H9 (cell line): ENCODE data around the gene SLX4IP. TPM values are rescaled to one million over a fixed set of nuclear protein-coding genes. Genes with fewer than 3 reads are reported as not detected.

Experiments
- DNase-seq: peaks from one replicate; pipeline ENCODE4 v3.0.0-alpha.2; 2017
- H2AFZ ChIP-seq: one replicate; pipeline ENCODE4 v1.6.1; 2013; ENCODE audit warnings: mild to moderate bottlenecking, low read length, control low read depth, moderate library complexity
- H2AK5ac ChIP-seq: 2 replicates; pipeline ENCODE4 v1.6.1; 2013; ENCODE audit warnings: low read length, control low read depth, mixed read lengths; ENCODE audit not compliant: insufficient read length
- H2BK120ac ChIP-seq: one replicate; pipeline ENCODE4 v1.6.1; 2013; ENCODE audit warnings: low read depth, mild to moderate bottlenecking, low read length, control low read depth, inconsistent platforms; ENCODE audit not compliant: poor library complexity, severe bottlenecking
- H2BK12ac ChIP-seq: 2 replicates; pipeline ENCODE4 v1.6.1; 2013; ENCODE audit warnings: low read length, control low read depth, mixed read lengths, low read depth; ENCODE audit not compliant: insufficient read length
- H2BK15ac ChIP-seq: 2 replicates; pipeline ENCODE4 v1.6.1; 2013; ENCODE audit warnings: low read depth, low read length, control low read depth
- H2BK20ac ChIP-seq: one replicate; pipeline ENCODE4 v1.6.1; 2013; ENCODE audit warnings: low read depth, mild to moderate bottlenecking, low read length, control low read depth, inconsistent platforms; ENCODE audit not compliant: poor library complexity, severe bottlenecking
- H2BK5ac ChIP-seq: 2 replicates; pipeline ENCODE4 v1.6.1; 2013; ENCODE audit warnings: low read length, control low read depth, mixed read lengths; ENCODE audit not compliant: insufficient read length
- H3K14ac ChIP-seq: 2 replicates; pipeline ENCODE4 v1.6.1; 2013; ENCODE audit warnings: low read length, control low read depth; ENCODE audit not compliant: insufficient read depth
- H3K18ac ChIP-seq: 2 replicates; pipeline ENCODE4 v1.6.1; 2013; ENCODE audit warnings: low read depth, mild to moderate bottlenecking, mixed read lengths, low read length, control low read depth; ENCODE audit not compliant: insufficient read length
- H3K23ac ChIP-seq: 2 replicates; pipeline ENCODE4 v1.6.1; 2013; ENCODE audit warnings: low read length, control low read depth, mixed read lengths, low read depth; ENCODE audit not compliant: insufficient read length
- H3K23me2 ChIP-seq: 2 replicates; pipeline ENCODE4 v1.6.1; 2013; ENCODE audit warnings: low read depth, mild to moderate bottlenecking, mixed read lengths, low read length, control low read depth; ENCODE audit not compliant: insufficient read length, poor library complexity, severe bottlenecking
- H3K27ac ChIP-seq: 2 replicates; pipeline ENCODE4 v1.5.1; 2013; ENCODE audit warnings: low read length, control low read depth, mixed read lengths, low read depth; ENCODE audit not compliant: insufficient read length
- H3K27me3 ChIP-seq: 2 replicates; pipeline ENCODE4 v1.6.1; 2013; ENCODE audit warnings: low read length, control low read depth, inconsistent platforms; ENCODE audit not compliant: insufficient read depth
- H3K4ac ChIP-seq: 2 replicates; pipeline ENCODE4 v1.6.1; 2013; ENCODE audit warnings: low read depth, mild to moderate bottlenecking, control low read depth, inconsistent platforms, low read length, moderate library complexity
- H3K4me1 ChIP-seq: 2 replicates; pipeline ENCODE4 v1.6.1; 2013; ENCODE audit warnings: low read length, control low read depth, inconsistent platforms; ENCODE audit not compliant: insufficient read depth
- H3K4me2 ChIP-seq: 2 replicates; pipeline ENCODE4 v1.6.1; 2013; ENCODE audit warnings: low read length, control low read depth, mixed read lengths; ENCODE audit not compliant: insufficient read length, insufficient read depth
- H3K56ac ChIP-seq: 2 replicates; pipeline ENCODE4 v1.6.1; 2013; ENCODE audit warnings: low read depth, mild to moderate bottlenecking, mixed read lengths, low read length, control low read depth; ENCODE audit not compliant: insufficient read length
- H3K79me1 ChIP-seq: 2 replicates; pipeline ENCODE4 v1.6.1; 2013; ENCODE audit warnings: low read depth, mild to moderate bottlenecking, moderate library complexity, low read length, control low read depth, inconsistent platforms; ENCODE audit not compliant: insufficient read depth, poor library complexity, severe bottlenecking
- H3K79me2 ChIP-seq: 2 replicates; pipeline ENCODE4 v1.6.1; 2013; ENCODE audit warnings: low read length, control low read depth, inconsistent platforms; ENCODE audit not compliant: insufficient read depth
- H3K9ac ChIP-seq: 2 replicates; pipeline ENCODE4 v1.6.1; 2013; ENCODE audit warnings: low read length, control low read depth, mixed read lengths; ENCODE audit not compliant: insufficient read length; ENCODE audit errors: extremely low read depth
- H3K9me3 ChIP-seq: one replicate; pipeline ENCODE4 v1.6.1; 2013; ENCODE audit warnings: low read depth, low read length, inconsistent platforms; ENCODE audit not compliant: control insufficient read depth
- H3T11ph ChIP-seq: one replicate; pipeline ENCODE4 v1.6.1; 2013; ENCODE audit warnings: mild to moderate bottlenecking, low read length, control low read depth, inconsistent platforms
- H4K20me1 ChIP-seq: one replicate; pipeline ENCODE4 v1.6.1; 2013; ENCODE audit not compliant: control insufficient read depth, insufficient read length, insufficient read depth
- H4K5ac ChIP-seq: 2 replicates; pipeline ENCODE4 v1.6.1; 2013; ENCODE audit warnings: low read depth, mild to moderate bottlenecking, mixed read lengths, low read length, control low read depth; ENCODE audit not compliant: insufficient read length
- H4K8ac ChIP-seq: replicated peaks from 2 replicates; pipeline ENCODE4 v1.6.1; 2013; ENCODE audit warnings: low read length, control low read depth, mixed read lengths, low read depth; ENCODE audit not compliant: insufficient read length
- H4K91ac ChIP-seq: 2 replicates; pipeline ENCODE4 v1.6.1; 2013; ENCODE audit warnings: low read depth, mild to moderate bottlenecking, moderate library complexity, mixed read lengths, low read length, control low read depth; ENCODE audit not compliant: insufficient read length
- H3K27ac Mint-ChIP-seq, 3 experiments: 2 replicates in 2 of 3; 3 replicates in 1 of 3; pipeline ENCODE4 v1.8.0; 2020 to 2021; ENCODE audit warnings: mixed read lengths in 3 of 3, mild to moderate bottlenecking in 1 of 3, moderate library complexity in 1 of 3
- H3K27me3 Mint-ChIP-seq: 2 replicates; pipeline ENCODE4 v1.8.0; 2021; ENCODE audit warnings: low read depth, mild to moderate bottlenecking, moderate library complexity, mixed read lengths
- H3K36me3 Mint-ChIP-seq, 3 experiments: 2 replicates in 2 of 3; 3 replicates in 1 of 3; pipeline ENCODE4 v1.8.0; 2020 to 2021; ENCODE audit warnings: low read depth in 3 of 3, mixed read lengths in 3 of 3; ENCODE audit not compliant: insufficient read depth in 1 of 3
- H3K4me1 Mint-ChIP-seq, 2 experiments: 2 replicates each; pipeline ENCODE4 v1.8.0; 2020; ENCODE audit warnings: mixed read lengths in 2 of 2
- H3K4me3 Mint-ChIP-seq, 2 experiments: 2 replicates in 1 of 2; 3 replicates in 1 of 2; pipeline ENCODE4 v1.8.0; 2020 to 2021; ENCODE audit warnings: mild to moderate bottlenecking in 2 of 2, mixed read lengths in 2 of 2, moderate library complexity in 1 of 2
- H3K9me3 Mint-ChIP-seq, 2 experiments: 2 replicates in 1 of 2; 3 replicates in 1 of 2; pipeline ENCODE4 v1.8.0; 2020; ENCODE audit warnings: mild to moderate bottlenecking in 2 of 2, mixed read lengths in 2 of 2, moderate library complexity in 1 of 2
- CTCF ChIP-seq: fragments of 200-600 bp; sonication (generic); conservative IDR thresholded peaks from 3 replicates; pipeline ENCODE4 v1.8.0; 2021; ENCODE audit warnings: antibody characterized with exemption, mild to moderate bottlenecking
- WGBS: extraction: QIAGEN DNeasy Blood & Tissue Kit; methylation state at CpG from one replicate; pipeline ENCODE4 v1.1.7; 2013; ENCODE audit warnings: missing lambda C conversion rate, low lambda C conversion rate, mixed read lengths; ENCODE audit not compliant: insufficient read length; ENCODE audit errors: extremely low coverage; 5-methylcytosine and 5-hydroxymethylcytosine counted together
- total RNA-seq: library from RNA; stranded (reverse); gene quantifications from 2 replicates; pipeline ENCODE4 v1.2.1, GENCODE V29; 2021

Gene SLX4IP
- total RNA-seq, 1 experiment from 2014 or later, result 7.9 TPM

- TF ChIP-seq CTCF, result no peak
- no peak overlapping the region for H2BK20ac ChIP-seq
- Mint-ChIP-seq H3K4me1 (peaks cover 15 to 20% of the 10 kb centered on the region in 2 experiments), H3K4me3 (no peak overlapping the region), H3K36me3 (no peaks in the 10 kb centered on the region; a peak in 2 of 7 replicates), H3K27me3 (no peaks in the 10 kb centered on the region), H3K27ac (peak overlapping the region in 2 of 3 experiments; percentile 54 to 83; a peak in 4 of 7 replicates), H3K9me3 (no peaks in the 10 kb centered on the region)
- no peak overlapping the region for H2BK120ac ChIP-seq
- H3K4ac ChIP-seq, result no peak overlapping the region
- no peak overlapping the region for H3T11ph ChIP-seq
- H3K18ac ChIP-seq, result no peak overlapping the region
- no peak overlapping the region for H2BK12ac ChIP-seq
- WGBS, result no CpG with 5 or more reads among the region's 6 CpGs
- H3K4me2 ChIP-seq, result no peak overlapping the region
- peak overlapping the region; percentile 0 for H3K9ac ChIP-seq
- no peak overlapping the region for H4K91ac ChIP-seq
- no peaks in the 10 kb centered on the region for H3K9me3 ChIP-seq
- no peak overlapping the region for H4K8ac ChIP-seq
- no peak overlapping the region for H3K56ac ChIP-seq
- no peak overlapping the region for H3K27ac ChIP-seq
- H3K23ac ChIP-seq, result no peak overlapping the region
- H3K27me3 ChIP-seq, result no peaks in the 10 kb centered on the region
- no peak overlapping the region for H2BK15ac ChIP-seq
- H3K14ac ChIP-seq, result no peak overlapping the region
- no peaks in the 10 kb centered on the region for H3K79me1 ChIP-seq
- H4K20me1 ChIP-seq, result no peaks in the 10 kb centered on the region
- H2AK5ac ChIP-seq, result no peak overlapping the region
- no peak overlapping the region for H2BK5ac ChIP-seq
- no peak overlapping the region for H4K5ac ChIP-seq
- no peaks in the 10 kb centered on the region for H3K23me2 ChIP-seq
- no peak for DNase-seq
- no peaks in the 10 kb centered on the region; the same call in 1 of the 2 replicates for H3K4me1 ChIP-seq
- peaks cover 4% of the 10 kb centered on the region; the same call in 1 of the 2 replicates for H3K79me2 ChIP-seq
- no peak overlapping the region for H2AFZ ChIP-seq
These were observed 13.4 kb downstream of the SLX4IP start for GRCh38 chr20:10448270-10449156.
